GM18517 (cell line): ENCODE measurements around the gene PRUNE2.

Experiments
- ATAC-seq: cut with Tn5 transposase; IDR thresholded peaks from one replicate; pipeline ENCODE4 v1.9.1; 2021; ENCODE audit warnings: mild to moderate bottlenecking, moderate library complexity; ENCODE audit not compliant: unreplicated experiment

The PRUNE2 gene

GRCh38 chr9:76581731-76582130, 324.2 kb downstream of the PRUNE2 start:
- no peak for ATAC-seq

GRCh38 chr9:76580820-76581219, 325.1 kb downstream of the PRUNE2 start:
- ATAC-seq: no peak

GRCh38 chr9:76580188-76580587, 325.7 kb downstream of the PRUNE2 start:
- no peak for ATAC-seq

- ATAC-seq: peak; percentile 78
These were observed 329.6 kb downstream of the PRUNE2 start for GRCh38 chr9:76576344-76576743.

- ATAC-seq: no peak
These were observed 330.2 kb downstream of the PRUNE2 start for GRCh38 chr9:76575761-76576160.

GRCh38 chr9:76573905-76574760, 331.8 kb downstream of the PRUNE2 start:
- no peak for ATAC-seq

GRCh38 chr9:76573408-76573807, 332.5 kb downstream of the PRUNE2 start:
- ATAC-seq: no peak

GRCh38 chr9:76572151-76572550, 333.8 kb downstream of the PRUNE2 start:
- no peak for ATAC-seq

- ATAC-seq: no peak
These were observed 334.2 kb downstream of the PRUNE2 start for GRCh38 chr9:76571743-76572146.

GRCh38 chr9:76571288-76571687, 334.6 kb downstream of the PRUNE2 start:
- ATAC-seq: peak; percentile 92

GRCh38 chr9:76570826-76571225, 335.1 kb downstream of the PRUNE2 start:
- no peak for ATAC-seq

GRCh38 chr9:76567086-76567485, 338.8 kb downstream of the PRUNE2 start:
- ATAC-seq: no peak

- no peak for ATAC-seq
These were observed 341.6 kb downstream of the PRUNE2 start for GRCh38 chr9:76564297-76564696.

GRCh38 chr9:76562511-76562911, 343.4 kb downstream of the PRUNE2 start:
- peak; percentile 89 for ATAC-seq

- peak; percentile 3 for ATAC-seq
These were observed 344.0 kb downstream of the PRUNE2 start for GRCh38 chr9:76561900-76562299.
